TTC549 (cell line): ENCODE data around the gene PSME1.

Experiments used
- FAIRE-seq: peaks from 2 replicates; lab custom pipeline; 2012; peaks lifted over from hg19 to GRCh38; lab: Jason Lieb, UNC

Gene PSME1

GRCh38 chr14:24147761-24148428 is 11.9 kb downstream of the PSME1 start:
- no peak for FAIRE-seq

GRCh38 chr14:24149302-24149969 is 13.4 kb downstream of the PSME1 start:
- no peak for FAIRE-seq

GRCh38 chr14:24150061-24150460 is 14.1 kb downstream of the PSME1 start:
- FAIRE-seq: no peak

GRCh38 chr14:24150567-24150966 is 14.6 kb downstream of the PSME1 start:
- no peak for FAIRE-seq

GRCh38 chr14:24150993-24151392 is 15.0 kb downstream of the PSME1 start:
- no peak for FAIRE-seq

- no peak for FAIRE-seq
These were observed 15.5 kb downstream of the PSME1 start for GRCh38 chr14:24151404-24152080.

- no peak for FAIRE-seq
These were observed 19.1 kb downstream of the PSME1 start for GRCh38 chr14:24155100-24155499.

GRCh38 chr14:24156840-24157239 is 20.8 kb downstream of the PSME1 start:
- FAIRE-seq: no peak

GRCh38 chr14:24157331-24157730 is 21.3 kb downstream of the PSME1 start:
- FAIRE-seq: no peak

- FAIRE-seq: no peak
These were observed 23.9 kb downstream of the PSME1 start for GRCh38 chr14:24159777-24160498.

- FAIRE-seq: no peak
These were observed 24.5 kb downstream of the PSME1 start for GRCh38 chr14:24160499-24160849.

- FAIRE-seq: peak; percentile 15
These were observed 25.1 kb downstream of the PSME1 start, which contains the start of gene IRF9 for GRCh38 chr14:24160850-24161804. IRF9 (plus strand) TSS chr14:24161265; CDS start chr14:24162145, 880 bp downstream.

GRCh38 chr14:24162093-24162492 is 26.1 kb downstream of the PSME1 start:
- no peak for FAIRE-seq

- no peak for FAIRE-seq
These were observed 28.6 kb downstream of the PSME1 start for GRCh38 chr14:24164518-24164991.

GRCh38 chr14:24165785-24166184 is 29.8 kb downstream of the PSME1 start:
- FAIRE-seq: no peak

- FAIRE-seq: no peak
These were observed 31.6 kb downstream of the PSME1 start for GRCh38 chr14:24167469-24168114.

- no peak for FAIRE-seq
These were observed 35.6 kb downstream of the PSME1 start, which contains the start of gene REC8 for GRCh38 chr14:24171422-24172260. REC8 (plus strand) TSS chr14:24172080; CDS start chr14:24172553, 473 bp downstream.

- no peak for FAIRE-seq
These were observed 36.4 kb downstream of the PSME1 start for GRCh38 chr14:24172261-24172860.

- FAIRE-seq: no peak
These were observed 36.9 kb downstream of the PSME1 start for GRCh38 chr14:24172871-24173281.
